ENCODE results near the gene TMX4.
A peak's percentile ranks its signal among the peaks of the same experiment; 100 is the strongest.

TMX4 gene

GRCh38 chr20:8012724-8013123 is 6.8 kb downstream of the TMX4 start:
- no peak for DNase-seq

- DNase-seq: no peak
These were observed 10.8 kb downstream of the TMX4 start for GRCh38 chr20:8008733-8009132.

DNA sequence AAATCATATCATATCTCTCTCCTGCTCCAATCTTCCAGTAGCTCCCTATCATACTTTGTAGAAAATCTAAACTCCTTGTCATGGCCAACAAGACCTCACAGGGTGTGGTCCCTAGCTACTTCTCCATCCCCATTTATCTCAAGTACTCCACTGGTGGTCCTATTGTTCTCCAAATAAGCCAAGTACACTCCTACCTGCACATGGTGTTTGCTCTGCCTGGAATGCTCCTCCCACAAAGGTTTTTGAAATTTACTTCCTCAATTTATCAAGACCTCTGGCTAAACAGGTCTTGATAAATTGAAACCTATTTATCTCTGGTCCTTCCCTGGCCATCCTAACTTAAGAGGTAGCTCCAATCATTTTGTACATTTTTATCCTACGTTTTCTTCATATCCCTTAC is 12.1 kb downstream of the TMX4 start:
- DNase-seq: no peak

DNA sequence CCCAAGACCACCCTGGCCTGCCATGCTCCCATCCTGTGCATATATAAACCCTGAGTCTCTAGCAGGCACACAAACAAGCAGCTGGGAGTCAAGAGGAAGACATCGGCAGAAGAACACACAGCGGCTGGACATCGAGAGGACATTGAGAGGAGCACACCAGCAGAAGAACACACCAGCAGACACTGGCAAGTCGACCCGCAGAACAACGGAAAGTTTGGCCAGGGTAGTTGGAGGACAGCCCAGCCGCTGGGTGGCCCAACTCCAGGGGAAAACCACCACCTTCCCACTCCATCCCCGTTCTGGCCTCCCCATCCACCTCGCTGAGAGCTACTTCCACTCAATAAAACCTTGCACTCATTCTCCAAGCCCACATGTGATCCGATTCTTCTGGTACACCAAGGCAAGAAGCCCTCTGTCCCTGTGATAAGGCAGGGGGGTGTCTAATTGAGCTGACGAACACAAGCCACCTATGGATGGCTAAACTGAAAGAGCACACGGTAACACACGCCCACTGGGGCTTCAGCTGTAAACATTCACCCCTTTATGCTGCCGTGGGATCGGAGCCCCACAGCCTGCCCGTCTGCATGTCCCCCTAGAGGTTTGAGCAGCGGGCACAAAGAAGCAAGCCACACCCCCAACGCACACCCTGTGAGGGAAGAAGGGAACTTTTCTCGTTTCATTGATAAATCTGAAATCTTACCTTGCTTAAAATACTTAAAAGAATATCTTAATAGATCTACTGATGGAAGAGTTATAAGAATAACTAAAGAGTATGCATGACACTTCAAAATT is 13.8 kb downstream of the TMX4 start:
- no peak for DNase-seq

DNA sequence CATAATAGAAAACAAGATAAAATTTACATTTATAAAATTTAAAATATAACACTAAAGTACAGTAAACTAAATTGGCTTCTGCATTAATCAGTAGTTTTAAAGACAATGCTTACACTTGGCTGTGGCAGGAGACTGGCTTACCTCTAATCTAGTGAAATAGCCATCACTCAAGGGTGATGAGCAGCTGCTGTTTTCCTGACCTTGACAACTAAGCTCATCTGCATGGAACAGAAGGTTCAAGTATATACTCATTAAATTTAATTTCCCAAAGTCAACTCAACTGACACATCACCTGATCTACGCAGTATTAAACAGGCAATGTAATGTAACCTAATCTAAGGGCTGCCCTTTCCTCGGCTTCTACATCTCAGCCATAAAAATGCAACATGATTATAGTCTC is 14.5 kb downstream of the TMX4 start:
- no peak for DNase-seq

DNA sequence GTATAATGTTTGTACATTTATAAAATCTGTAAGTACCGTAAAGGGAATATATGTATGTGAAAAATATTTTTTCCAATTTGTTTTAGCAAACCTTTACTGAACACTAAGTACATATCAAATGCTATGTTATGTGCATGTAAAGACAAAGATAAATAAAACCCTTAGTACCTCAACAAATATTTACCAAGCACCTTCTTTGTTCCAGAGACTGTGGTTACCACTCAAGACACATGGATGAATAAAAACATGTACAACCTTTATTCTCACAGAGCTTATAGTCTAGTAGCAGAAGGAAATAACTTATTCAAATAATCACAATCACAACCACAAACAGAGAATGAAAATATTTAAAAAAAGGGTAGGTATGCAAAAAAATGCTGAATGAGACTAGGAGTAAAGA is 17.5 kb downstream of the TMX4 start:
- DNase-seq: no peak

DNA sequence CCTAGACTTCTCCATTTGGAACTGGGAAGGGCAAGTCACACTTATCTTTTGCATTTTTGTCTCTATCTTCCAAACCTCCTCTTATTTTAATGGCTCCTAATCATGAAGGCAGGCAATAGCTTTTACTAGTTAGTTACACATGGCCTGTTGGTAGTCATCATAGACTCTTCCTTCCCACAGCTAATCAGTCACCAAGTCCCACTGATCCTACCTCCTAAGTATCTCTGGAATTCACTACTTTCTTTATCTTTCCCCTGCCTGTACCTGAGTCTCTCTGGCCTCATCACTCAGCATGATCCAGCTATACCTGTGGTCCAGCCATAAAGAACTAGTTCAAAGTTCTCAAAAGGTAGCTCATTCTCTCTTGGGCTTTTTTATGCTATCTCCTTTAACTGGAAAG is 18.8 kb downstream of the TMX4 start:
- no peak for DNase-seq

DNA sequence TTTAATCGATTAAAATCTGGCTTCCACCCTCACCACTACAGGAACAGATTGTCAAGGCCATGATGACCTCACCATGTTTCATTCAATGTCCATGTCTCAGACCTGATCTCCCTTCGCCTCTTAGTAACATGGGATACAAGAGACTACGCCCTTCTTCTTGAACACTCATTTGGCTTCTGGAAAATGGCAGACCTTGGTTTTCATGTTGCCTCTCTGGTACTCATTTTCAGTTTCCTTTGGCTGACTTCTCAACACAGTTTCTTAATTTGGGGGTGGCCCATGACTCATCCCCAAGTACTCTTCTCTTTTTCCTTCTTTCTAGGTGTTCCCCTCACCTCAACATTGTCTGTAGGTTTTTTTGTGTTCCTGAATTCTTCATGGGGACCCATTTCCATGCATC is 22.7 kb downstream of the TMX4 start:
- DNase-seq: no peak

DNA sequence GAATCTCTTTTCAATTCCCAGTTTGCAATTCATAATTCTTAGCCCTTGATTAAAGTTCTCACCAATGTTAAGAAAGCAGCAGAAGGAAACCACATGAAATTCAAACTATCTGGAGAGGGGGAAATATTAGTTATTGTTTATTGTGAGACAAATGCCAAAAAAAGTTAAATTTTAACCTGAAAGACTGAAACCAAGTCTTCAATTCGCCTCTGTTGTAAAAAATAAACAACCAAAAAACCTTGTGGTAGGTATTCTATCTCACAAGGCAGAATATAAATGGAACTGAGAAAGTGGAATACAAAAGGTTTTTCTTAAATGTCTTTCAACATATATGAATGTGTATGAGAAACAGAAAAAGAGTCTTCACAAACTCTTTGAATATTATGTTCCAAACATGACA is 24.8 kb downstream of the TMX4 start:
- no peak for DNase-seq

DNA sequence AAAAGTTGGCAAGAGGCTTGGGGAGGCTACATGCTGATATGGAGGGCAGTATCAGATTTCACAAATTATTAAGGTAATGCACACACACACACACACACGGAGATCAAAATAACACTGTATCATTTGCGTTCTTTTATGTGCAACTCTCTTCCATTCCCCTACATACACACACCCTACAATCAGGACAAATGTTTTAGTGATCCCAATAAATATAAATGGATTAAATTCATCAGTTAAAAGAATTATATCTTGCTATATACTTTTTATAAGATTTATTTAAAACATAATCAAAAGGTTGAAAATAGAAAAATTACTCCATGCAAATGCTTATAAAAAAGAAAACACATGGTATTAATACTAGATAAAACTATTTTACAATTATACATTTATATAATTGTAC is 25.9 kb downstream of the TMX4 start:
- no peak for DNase-seq

GRCh38 chr20:7993238-7993637 is 26.3 kb downstream of the TMX4 start:
- DNase-seq: no peak

DNA sequence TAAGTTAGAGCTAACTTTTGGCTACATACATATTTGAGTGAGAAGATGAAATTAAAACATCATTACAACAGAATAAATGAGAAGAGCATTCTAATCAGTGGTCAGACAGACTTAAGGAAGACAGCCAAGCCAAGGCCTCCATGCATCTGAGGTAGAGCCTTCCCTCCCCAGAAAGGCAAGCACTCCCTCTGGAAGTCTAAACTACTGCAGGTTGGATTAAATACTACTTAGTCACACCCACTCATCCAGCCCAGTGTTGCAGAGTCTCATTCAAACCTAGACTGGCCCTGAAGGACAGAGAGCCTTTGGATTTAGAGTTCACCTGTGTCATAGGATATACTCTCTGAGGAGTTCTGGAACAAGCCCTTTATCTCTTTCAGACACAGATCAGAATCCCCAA is 29.2 kb downstream of the TMX4 start:
- DNase-seq: no peak

- no peak for DNase-seq
These were observed 30.2 kb downstream of the TMX4 start for GRCh38 chr20:7989379-7989778.

GRCh38 chr20:7985916-7986315 is 33.6 kb downstream of the TMX4 start:
- DNase-seq: no peak

GRCh38 chr20:7984192-7984591 is 35.4 kb downstream of the TMX4 start:
- DNase-seq: no peak

DNA sequence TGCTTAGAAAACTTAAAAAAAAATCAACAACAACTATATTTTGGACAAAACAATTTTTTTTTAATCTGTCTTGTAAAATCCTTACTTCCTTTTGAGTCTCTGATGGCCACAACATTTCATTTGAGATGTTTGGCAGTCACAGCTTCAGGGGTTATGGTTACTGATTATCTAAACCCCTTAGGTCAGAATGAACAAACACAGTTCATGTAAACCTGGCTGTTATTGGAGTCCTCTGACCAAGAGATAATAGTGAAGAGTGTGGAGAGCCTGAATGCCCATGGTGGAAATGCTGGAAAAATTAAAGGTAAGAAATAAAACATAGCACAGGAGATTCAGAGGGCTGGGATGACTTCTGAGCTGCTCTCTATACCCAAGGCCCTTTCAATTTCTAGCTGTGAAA is 38.2 kb downstream of the TMX4 start:
- no peak for DNase-seq

DNA sequence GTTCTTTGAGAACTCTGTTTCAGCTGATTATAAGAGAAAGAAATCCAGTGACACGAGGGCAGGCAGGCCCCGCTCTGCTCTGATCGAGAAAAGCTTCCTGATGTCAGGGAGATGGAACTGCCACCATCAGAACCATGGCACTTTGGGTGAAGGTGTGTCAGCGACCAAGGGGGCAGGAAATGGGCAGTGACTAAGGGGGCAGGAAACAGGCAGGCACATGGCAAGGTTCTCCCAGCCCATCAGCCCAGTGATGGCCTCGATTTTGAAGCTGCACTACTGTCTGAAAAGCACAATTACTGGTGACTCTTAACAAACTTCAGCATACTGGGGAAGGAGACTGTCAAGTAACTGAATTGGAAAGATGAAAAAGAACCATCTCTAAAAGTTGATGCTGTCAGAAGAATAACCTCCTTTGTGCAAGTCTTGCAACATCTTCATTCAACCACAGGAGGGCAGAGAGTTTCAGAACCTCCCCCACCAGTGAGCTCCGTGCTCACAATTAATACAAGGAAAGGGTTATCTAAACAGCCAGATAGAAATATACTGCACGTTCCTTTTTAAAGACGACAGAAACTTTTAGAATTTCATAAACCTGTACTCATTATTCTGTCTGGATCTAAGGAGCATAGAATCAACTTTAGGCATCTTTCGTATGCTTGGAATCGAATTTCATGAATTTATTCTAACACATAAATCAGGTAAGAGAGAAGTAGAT is 39.1 kb downstream of the TMX4 start:
- peak; percentile 23 for DNase-seq

GRCh38 chr20:7977709-7978108 is 41.9 kb downstream of the TMX4 start:
- no peak for DNase-seq

- DNase-seq: no peak
These were observed 43.6 kb downstream of the TMX4 start for GRCh38 chr20:7975851-7976414.

GRCh38 chr20:7974785-7975435 is 44.7 kb downstream of the TMX4 start:
- no peak for DNase-seq

DNA sequence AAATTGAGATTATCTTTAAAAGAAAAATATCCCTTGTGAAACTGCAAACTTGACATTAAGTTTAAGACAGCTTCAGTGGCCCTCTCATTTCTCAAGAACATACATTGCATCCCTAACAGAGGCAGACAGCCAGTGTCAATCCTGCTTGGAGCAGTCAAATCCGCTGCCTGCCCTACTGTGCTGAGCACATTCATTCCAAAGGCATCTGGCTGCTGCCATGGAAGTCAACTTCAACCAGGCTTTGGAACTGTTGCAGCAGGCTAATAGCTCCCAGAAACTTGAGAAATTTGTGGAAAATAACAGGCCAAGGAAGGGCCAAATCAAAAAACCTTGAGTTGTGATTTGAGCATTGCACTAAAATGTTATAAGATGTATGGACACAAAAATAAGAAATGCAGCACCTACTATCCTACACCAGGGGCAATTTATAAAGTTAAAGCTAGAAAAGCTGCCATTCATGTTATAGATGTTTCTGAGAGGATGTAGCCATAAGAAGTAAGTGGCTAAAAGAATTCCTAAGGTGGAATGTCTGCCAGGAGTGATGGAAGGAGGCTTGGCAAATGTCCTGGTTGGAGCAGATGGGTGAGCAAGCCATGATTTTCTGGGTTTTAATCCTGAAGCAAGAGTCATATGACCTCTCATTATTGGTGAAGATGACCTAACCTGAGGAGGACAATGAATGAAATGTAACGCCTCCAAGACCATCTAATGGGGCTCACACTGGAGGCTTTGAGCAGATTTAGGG is 47.9 kb downstream of the TMX4 start:
- DNase-seq: no peak

DNA sequence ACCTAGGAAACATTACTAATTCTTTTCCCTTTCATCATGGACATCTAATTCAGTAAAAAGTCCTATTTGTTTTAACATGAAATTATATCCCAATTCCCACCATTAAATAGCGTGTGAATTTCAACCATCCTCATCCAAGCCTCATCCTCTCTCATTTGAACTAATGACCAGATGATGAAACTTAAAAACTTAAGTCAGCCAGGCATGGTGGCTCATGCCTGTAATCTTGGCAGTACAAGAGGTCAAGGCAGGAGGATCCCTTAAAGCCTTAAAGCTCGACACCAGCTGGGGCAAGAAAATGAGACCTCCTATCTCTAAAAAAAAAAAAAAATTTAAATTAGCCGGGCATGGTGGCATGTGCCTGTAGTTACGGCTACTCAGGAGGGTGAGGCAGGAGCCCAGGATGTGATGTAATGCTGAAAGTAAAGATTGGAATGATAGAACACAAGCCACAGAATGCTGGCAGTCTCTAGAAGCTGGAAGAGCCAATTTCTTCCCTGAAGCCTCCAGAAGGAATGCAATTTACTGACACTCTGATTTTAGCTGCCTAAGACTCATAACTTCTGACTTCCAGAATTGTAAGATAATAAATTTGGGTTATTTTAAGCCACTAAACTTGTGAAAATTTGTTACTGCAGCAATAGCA is 52.2 kb downstream of the TMX4 start:
- no peak for DNase-seq

- DNase-seq: no peak
These were observed 53.4 kb downstream of the TMX4 start for GRCh38 chr20:7966176-7966575.

Measured in CD4-positive, alpha-beta T cell treated with Interleukin-12 subunit alpha and Interleukin-12 subunit beta, for 1 hour (primary cell).